GM19328 (cell line): ENCODE data around the gene SLC37A1.
A peak's percentile ranks its signal among the peaks of the same experiment; 100 is the strongest.

Source experiments
- ATAC-seq: cut with Tn5 transposase; IDR thresholded peaks from one replicate; pipeline ENCODE4 v1.9.1; 2021; ENCODE audit warnings: mild to moderate bottlenecking, moderate library complexity; ENCODE audit not compliant: unreplicated experiment

The SLC37A1 gene

DNA sequence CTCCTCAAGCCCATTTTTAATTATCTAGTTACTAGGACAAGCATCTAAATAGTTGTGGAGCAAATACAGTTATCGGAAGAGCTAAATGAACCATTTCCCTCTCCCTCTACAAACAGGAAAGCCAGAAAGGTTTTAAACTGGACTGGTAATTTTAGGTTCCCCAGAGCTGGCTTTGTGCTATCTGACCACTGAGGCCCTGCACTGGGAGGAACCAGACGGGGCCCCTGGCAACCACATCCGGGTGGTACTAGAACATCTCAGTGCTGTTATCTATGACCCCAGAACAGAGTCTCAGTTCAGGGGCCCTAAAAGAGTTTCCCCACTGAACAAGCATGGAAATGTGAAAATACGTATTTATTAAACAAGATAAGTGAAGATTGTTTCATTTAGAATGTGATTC, 9.9 kb upstream of the SLC37A1 start:
- no peak for ATAC-seq

DNA sequence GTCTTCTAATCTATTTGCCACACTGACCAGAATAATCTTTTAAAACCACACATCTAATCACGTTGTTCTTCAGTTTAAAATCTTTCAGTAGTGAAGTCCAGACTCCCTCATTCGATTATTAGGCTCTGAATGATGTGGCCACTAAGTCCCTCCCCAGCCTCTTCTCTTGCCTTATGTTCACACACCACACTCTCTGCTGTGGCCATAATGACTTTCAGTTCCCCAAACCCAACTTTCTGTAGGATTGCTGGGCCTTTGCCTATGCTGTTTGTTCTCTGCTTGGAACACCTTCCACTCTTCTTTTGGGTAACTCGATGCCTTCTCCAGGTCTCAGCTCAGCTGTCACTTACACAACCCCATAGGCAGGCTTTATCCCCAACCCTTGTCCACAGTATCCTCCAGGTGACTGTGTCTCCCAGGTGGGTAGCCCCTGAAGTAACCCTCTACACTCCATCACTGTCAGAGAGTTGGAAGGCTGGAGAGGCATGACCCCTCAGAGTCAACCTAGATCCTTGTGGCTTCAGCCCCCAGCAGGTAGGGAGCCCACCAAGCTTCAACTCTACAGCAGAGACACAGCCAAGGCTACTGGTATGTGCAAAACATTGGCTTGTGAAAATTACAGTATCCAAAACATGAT, 8.4 kb upstream of the SLC37A1 start:
- peak; percentile 57 for ATAC-seq

DNA sequence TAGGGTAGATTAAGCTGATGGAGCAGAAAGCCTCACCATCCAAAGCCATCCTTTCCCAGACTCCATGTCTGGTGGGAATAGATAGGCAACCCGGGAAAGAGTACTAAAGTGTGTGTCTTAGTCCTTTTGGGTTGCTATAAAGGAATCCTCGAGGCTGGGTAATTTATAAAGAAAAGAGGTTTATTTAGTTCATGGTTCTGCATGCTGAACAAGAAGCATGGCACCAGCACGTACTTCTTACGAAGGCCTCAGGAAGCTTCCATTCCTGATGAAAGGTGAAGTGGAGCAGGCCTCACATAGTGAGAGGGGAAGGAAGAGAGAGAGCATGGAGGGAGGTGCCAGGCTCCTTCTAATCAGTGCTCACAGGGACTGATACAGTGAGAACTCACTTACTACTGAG, 6.2 kb upstream of the SLC37A1 start:
- ATAC-seq = no peak

DNA sequence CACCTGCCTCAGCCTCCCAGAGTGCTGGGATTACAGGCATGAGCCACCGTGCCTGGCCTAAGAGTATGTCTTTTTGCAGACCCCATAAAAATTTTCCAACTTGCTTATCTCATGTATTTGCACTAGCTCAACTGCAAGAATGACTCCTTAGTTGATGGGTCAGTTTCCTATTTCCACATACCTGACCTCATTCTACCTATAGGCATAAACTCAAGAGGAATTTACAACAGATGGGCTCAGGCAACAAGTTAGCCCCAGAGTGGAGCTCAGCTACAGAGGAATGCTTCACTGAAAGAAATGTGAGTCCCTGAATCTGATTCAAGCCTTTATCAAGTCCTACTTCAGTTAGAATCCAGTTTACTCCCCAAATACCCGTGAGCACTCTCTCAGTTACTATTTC, 5.3 kb upstream of the SLC37A1 start:
- no peak for ATAC-seq

DNA sequence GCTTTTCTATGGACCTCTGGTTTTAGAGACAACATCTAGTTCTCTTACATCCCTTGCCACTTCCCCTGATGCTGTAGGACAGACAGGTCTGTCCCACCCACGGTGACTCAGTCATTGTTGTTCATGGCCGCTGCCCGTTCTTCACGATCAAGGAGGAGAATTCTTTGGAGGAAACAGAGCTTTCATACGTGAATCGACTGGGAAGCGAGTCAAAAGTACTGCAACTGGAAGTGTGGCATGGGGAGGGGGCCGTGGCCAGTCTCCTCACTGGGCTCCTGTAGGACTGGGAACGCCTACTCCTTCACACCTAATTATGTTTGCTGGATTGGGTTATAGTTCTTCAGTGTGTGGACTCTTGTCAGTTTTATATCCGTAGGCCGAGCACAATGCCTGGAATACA, 4.4 kb upstream of the SLC37A1 start:
- ATAC-seq = no peak

DNA sequence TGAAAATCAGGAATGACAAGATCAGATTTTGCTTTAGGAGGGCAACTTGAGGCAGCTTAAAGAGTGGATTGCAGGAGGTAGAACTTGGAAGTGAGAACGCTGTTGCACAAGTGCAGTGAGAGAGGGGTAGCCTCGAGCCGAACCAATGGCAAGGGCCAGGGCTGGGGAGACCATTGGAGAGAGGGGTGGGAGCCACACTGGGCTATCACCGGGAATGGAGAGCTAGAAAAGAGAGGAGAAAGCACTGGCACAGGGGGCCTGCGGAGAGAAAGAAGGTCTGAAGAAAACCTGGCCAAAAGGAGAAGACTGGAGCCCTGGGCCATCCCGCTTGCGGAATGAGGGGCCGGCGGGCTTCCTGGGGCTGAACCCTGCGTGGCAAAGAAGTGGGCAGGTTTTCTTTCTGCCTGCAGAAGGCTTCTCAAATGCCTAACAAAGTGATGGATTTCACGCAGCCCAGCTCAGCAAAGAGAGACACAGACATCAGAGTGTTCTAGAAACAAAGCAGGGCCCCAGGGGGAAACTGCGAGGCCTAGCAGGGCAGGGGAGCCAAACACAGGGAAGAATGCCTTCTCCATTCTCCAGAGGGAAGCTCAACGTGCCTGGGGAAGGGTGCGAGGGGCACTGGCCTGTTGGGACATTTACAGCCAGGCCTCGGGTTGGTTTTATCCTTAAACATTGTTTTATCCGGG, 1.2 kb upstream of the SLC37A1 start:
- no peak for ATAC-seq

DNA sequence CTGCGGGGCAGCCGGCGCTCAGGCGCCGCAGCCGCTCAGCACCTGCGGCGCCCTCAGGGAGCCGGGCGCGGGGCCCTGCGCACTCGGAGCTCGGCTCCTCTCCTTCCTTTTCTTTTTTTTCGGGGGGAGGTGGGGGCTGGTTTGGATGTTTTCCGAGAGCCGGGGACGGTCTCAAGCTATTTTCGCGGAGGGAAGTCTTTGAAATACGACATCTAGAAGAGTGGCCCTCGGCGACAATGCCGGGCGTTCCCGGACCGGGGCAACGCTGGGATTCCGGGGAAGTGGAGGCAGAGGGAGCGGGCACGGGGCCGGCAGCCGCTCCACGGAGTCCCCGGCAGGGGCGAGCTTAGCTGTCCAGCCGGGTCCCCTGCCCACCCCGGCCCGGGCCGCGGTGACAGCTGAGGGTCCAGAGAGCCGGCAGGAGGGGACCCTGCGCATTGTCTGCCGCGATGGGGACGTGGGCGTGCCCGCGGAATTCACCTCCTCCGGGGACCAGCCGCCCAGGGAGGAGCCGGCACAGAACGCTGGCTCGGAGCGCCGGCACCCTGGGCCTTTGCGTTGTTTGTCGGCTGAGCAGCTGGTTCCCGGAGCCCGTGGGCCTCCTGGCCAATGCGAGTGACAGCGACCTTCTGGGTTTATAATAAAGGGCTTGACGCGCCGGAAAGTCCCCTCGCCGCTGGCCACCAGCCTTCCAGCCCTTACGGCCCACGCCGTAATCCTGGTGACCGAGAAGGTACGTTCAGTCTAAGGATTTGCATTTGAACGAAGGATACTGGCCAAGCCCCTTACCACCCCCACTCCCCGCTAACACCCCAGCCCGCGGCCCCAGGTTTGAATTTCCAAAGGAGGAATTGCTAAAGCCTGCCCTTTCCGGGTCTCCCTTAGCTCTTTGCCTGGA, 582 bp downstream of the SLC37A1 start:
- no peak for ATAC-seq

DNA sequence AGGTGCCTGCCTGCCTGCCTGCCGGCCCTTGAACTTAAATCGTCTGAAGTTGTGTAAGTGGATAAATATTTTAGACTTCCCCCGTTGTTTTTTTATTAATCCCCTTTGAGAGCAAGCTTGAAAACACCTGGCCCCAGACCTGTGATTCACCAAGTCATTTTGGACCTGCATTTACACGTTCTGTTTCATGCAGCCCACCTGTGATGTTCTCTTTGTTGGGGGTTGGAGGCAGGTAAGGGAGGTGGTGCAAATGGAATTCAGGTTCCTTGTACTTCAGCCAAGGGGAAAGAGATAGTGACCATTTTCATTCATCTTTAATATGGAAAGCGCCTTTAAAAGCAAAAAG, 1.2 kb downstream of the SLC37A1 start:
- ATAC-seq = no peak

DNA sequence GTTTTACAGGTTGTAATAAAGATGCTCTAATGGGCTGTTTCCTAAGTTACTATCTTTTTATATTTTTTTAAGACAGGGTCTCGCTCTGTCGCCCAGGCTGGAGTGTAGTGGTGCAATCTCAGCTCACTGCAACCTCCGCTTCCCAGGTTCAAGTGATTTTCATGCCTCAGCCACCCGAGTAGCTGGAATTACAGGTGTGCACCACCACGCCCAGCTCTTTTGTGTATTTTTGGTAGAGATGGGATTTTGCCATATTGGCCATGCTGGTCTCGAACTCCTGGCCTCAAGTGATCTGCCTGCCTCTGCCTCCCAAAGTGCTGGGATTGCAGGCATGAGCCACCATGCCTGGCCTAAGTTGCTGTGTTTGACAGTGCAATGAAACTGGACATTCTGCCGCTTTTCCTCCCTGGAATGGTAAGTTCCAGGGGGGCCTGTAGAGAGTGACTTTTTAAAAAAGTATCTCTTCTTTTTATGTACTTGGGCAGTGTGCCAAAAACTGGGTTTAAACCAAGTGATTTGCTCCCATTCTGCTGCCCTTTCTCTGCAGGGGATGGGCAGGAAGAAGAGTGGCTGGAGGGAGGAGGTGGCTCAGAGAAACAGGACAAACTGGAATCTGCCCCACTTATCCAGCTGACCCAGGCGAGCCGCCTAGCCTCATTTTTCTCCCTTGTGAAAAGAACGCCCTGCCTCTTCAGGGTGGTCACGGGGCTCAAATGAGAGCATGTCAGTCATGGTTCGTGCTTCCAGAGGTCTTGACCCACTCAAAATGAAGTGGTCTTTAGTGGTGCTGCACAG, 2.3 kb downstream of the SLC37A1 start:
- no peak for ATAC-seq

DNA sequence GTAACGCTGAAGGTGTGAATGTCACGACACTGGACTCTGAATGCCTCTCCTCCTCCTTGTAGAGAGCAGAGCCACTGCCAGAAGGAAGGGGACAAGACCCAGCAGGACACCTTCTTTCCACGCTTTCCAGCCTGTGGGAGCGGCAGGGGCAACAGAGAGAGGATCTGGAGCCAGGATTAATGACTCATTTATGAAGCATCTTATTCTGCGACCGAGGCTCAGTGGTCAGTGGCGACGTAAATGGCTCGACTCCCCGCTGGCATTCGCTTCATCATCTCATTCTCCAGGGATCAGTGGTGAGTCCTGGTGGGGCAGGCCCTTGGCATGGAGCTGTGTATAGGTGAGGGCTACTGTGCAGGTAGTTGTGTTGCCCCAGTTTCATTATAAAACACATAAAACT, 4.6 kb downstream of the SLC37A1 start:
- no peak for ATAC-seq

DNA sequence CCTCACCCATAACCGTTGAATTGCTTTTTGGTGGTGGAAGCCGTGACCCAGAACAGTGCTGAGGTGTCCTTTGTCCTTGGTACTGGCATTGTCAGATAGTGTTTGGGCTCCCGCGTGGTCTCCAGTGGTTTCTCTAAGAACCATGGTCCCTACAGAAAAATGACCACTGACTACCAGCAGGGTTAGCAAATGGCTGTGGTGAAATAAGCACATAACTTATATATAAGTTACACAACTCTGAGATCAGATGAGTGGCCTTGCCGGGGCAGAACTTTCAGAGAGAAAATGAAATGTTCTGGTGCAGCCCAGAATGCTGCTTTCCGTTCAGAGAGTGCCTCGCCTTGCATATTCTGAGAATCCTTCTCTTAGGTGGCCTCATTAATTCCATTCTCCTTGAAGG, 5.0 kb downstream of the SLC37A1 start:
- ATAC-seq = no peak

DNA sequence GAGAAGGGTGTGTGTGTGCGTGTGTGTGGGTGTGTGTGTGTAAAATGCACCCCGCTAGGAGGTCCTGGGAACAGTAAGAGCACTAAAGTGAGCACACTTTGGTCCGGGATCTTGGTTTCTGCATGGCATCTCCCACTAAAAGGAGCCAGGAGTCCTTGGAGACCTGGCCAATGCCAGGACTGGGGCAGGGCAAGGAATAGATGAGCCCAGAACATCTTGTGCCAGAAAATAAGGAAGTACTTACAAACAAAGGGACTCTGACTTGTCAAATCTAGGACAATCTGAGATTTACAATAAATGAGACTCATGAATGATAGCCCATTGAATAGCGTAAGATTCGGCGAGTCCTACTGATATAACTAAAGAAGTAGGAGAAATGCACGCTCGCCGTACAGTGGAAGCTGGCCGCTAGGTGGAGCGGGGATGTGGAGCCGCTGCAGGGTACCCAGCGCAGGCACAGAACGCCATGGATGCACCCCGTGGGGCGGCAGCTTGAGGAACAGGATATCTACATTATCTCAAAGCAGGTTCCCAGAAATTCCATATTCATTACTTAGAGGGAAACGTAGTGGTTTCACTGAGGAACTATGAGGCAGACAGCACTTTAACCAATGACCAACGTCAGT, 7.1 kb downstream of the SLC37A1 start:
- no peak for ATAC-seq

DNA sequence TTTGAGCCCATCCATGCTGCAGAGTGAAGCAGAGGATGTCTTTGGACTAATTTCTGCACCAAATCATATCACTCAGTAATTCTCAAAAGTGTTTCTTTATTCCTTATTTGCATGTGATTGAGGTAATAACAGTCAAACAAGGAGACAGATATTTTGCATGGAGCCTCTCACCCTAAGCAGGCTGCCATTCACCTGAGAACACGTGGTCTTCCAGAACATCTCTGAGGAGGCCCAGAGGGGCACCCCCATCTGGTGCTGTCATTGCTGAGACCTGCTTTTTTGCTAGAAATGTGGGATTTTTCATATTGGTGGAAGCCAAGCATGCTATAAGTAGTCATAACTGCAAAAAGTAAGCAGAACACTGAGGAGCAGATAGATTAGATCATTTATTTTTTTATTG, 7.7 kb downstream of the SLC37A1 start:
- ATAC-seq = no peak

DNA sequence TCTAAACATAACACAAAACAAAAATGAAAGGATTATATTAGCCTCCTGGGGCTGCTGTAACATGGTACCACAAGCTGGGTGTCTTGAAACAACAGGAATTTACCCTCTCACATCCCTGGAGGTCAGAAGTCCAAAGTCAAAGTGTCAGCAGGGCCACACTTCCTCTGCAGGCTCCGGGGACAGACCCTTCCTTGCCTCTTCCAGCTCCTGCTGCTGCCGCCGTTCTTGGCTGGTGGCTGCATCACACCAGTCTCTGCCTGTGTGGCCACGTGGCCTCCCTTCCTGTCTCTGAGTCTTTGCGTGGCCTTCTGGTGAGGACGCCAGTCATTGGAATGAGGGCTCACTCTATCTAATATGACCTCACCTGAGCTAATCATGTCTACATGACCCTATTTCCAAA, 8.2 kb downstream of the SLC37A1 start:
- no peak for ATAC-seq

DNA sequence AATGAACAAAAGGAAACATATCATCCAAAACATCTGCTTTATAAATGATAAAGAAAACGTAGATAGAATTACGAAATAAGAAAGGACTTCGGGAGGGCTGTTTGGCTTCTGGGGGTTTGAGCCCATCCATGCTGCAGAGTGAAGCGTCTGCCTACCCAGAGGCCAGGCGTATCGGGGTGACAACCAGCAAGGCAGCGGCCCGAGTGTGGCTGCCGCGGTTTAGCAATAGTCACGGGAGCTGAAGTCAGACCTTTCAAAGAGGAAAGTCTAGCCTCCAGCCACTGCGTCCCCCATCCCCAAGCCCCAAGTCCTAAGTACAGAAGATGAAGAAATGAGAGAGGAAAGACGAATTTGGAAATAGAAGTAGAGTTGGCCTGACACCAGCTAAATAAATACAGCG, 8.6 kb downstream of the SLC37A1 start:
- no peak for ATAC-seq

DNA sequence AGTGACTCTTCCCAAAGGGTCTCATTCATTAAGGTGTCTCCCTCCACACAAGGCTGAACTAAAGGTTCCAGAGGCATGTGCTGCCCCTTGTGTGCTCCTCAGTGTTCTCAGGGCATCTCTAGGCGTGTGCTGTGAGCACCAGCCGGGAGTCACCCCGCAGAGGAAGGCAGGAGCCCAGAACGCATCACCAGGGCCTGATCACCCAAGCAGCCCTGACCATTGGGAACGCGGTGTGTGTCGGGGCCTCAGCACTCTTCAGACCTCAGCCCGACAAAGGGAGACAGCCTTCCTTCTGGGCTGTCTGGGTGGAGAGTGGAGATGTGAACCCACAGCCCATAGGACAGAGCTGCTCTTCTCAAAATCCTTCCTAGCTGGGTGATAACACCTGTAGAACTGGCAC, 9.1 kb downstream of the SLC37A1 start:
- no peak for ATAC-seq

DNA sequence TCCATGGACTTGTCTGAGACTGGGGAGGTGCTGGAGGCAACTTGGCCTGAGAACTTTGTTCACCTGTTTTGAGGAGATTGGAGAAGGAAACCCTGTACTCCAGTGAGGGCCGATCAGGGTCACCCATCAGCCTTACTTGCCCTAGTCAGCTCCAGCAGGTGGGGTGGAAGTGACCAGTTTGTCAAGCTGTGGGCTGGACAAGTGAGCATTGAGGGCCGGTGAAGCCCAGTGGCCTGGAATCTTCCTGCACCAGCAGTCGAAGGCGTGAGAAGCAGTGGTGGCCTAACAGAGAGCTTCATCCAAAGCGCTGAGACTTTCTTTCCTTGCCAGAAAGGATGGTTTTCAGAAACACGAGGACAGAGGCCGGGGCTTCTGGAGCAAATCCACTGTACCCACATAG, 9.6 kb downstream of the SLC37A1 start:
- ATAC-seq = no peak

DNA sequence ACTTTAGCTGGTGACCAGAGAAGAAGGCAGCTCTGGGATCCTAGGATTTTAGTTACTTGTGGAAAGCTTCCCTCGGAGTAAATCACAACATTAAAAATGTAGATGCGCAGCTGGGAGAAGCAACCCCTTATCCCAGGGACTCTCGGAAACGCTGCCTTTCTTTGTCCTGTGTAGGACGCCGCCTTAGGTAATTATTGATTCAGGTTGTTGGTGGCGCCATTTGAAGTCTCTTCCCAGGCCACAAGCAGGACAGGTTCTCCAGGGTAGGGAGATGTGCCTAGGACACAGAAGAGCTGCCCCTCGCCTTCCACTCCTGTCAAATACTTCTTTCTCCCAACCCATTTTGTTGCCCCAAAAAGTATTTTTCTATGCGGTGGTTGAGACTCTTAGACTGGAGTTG, 10.3 kb downstream of the SLC37A1 start:
- no peak for ATAC-seq

DNA sequence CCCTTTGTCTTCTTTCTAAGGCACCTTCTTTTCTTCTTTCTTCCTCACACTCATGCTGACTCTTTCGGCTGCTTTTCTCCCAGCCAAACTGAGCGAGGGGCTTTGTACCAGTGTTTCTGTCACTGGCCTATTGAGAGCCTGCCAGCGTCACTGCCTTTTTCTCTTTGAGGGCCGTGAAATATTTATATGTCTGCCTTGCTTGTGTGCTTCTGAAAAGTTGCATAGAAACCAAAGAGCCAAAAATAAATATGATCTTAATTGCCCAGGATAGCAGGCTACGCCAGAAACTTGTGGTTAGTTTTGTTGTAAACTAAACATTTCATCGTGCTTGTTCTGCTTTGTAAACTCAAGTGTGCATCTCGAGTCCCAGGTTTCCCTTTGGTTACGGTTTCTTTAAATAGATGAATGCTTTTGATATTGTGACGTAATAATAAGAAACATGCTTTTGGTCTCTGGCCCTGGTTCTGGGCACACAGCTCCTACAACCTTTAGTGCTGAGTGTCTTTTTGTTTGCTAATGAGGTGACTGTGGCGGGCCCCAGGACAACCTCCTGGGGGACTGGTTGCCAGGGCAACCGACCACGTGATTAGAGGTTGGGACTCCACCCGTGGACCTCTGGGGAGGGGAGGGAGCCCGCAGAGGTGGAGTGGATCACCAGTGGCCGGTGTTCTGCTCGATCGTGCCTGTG, 10.8 kb downstream of the SLC37A1 start:
- peak; percentile 60 for ATAC-seq

DNA sequence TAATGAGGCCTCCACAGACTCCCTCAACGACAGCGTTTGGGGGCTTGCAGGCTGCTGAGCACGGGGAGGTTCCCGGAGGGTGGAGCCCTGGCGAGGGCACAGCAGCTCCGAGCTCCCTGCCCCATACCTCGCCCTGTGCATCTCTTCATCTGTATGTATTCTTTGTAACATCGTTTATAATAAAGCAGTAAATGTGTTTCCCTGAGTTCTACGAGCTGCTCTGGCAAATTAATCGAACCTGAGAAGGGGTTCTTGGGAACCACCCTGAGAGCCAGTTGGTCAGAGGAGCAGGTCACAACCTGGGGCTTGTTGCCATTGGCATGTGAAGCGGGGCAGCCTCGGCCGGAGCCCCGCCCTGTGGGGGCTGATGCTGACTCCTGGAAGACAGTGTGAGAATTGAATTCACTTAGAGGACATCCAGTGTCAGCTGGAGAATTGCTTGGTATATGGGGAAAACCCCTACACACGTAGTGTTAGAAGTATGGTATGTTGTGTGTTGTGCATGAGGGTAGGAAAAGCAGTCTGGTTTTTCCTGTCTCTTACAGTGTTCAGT, 11.5 kb downstream of the SLC37A1 start:
- ATAC-seq = no peak
